ENCODE results near the gene NDUFA13.

The NDUFA13 gene

DNA sequence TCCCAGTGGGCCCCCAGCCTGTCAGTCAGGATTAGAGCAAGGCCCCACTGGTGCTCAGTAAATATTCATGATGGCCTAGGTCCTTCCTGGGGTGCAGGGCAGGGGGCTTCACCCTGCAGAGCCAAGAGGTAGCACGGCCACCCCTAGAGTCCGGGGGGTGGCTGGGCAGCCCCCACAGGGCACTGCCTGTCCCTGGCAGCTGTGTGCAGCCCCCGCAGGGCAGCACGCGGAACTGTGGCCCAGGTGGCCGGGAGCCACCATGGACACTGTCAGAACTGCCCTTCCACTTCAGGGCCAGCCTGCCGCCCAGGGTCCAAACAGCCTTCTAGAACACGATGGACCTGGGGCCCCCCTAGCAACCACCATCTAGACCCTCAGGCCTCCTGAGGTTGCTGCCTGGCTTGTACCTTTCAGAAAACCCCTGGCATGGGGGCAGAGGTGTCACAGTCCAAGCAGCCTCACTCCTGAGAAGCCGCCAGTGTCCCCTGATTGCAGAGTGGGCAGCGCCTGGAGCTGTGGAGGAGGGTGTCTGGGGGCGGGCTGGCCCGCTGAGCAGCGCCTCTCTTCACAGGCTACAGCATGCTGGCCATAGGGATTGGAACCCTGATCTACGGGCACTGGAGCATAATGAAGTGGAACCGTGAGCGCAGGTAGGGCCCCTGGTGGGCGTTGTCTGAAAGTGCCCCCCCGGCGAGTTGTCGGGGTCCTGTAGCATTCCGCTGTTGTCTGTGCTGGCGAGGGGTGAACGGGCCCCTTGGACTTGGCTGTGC is 9.8 kb downstream of the NDUFA13 start:
- no peaks in the 10 kb centered on the region for H3K4me1 ChIP-seq (ENCODE audit: low read depth, poor library complexity, severe bottlenecking)
- no peak overlapping the region for H3K27ac ChIP-seq
- no peaks in the 10 kb centered on the region for H3K27me3 ChIP-seq (ENCODE audit: insufficient read depth, low read depth)
- H3K79me2 ChIP-seq (ENCODE audit: insufficient read depth, low read depth), result peaks cover 9% of the 10 kb centered on the region; the same call in 1 of the 2 replicates
- no peak overlapping the region for H3K9ac ChIP-seq
- H4K20me1 ChIP-seq (ENCODE audit: insufficient read depth), result no peaks in the 10 kb centered on the region
- H3K36me3 ChIP-seq (ENCODE audit: insufficient read depth), result no peaks in the 10 kb centered on the region
- no peak overlapping the region for H2AFZ ChIP-seq (ENCODE audit: low read depth)
- no peak overlapping the region for H3K4me2 ChIP-seq
- no peak overlapping the region for H3K4me3 ChIP-seq (IDR thresholded peaks at IDR 0.05; ENCODE audit: insufficient read depth, low read depth, low read length)
- TF ChIP-seq, protein P1, sequence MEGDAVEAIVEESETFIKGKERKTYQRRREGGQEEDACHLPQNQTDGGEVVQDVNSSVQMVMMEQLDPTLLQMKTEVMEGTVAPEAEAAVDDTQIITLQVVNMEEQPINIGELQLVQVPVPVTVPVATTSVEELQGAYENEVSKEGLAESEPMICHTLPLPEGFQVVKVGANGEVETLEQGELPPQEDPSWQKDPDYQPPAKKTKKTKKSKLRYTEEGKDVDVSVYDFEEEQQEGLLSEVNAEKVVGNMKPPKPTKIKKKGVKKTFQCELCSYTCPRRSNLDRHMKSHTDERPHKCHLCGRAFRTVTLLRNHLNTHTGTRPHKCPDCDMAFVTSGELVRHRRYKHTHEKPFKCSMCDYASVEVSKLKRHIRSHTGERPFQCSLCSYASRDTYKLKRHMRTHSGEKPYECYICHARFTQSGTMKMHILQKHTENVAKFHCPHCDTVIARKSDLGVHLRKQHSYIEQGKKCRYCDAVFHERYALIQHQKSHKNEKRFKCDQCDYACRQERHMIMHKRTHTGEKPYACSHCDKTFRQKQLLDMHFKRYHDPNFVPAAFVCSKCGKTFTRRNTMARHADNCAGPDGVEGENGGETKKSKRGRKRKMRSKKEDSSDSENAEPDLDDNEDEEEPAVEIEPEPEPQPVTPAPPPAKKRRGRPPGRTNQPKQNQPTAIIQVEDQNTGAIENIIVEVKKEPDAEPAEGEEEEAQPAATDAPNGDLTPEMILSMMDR (conservative IDR thresholded peaks at IDR 0.05; ENCODE audit: low read depth, low read length), result no peak

DNA sequence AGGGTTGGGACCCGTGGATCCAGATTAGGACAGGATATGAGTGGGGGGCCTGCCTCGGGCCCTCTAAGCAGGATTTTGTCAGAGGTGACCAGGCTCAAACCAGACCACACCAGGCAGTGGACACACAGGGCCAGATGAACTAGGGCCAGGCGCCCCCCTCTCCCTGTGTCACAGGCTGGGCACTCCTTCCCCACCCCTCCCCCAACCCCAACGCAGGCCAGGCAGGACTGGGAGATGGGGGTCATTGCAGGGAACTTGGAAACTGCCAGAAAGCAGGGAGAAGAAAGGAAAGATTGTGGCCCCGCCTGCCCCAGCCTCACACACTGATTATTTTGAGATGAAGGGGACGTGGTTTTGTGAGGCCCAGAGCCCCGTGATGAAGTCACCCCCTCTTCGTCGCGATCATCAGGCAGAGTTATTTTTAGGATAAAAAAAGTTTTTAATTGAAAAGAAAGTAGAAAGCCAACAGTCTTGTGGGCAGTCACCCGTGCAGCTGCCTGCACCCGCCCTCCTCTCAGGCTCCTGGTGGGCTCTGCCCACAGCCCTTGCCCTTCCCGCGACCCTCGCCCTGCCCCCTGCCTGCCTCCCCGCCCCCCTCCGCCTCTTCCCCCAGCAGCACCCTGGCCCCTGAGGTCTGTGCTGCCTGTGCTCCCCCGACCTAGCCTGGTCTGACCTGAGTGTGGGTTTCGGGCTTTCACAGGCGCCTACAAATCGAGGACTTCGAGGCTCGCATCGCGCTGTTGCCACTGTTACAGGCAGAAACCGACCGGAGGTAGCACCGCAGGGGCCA is 10.8 kb downstream of the NDUFA13 start:
- TF ChIP-seq, protein P1 (conservative IDR thresholded peaks at IDR 0.05; ENCODE audit: low read depth, low read length), result no peak
- Histone ChIP-seq H3K36me3 (ENCODE audit: insufficient read depth) (no peaks in the 10 kb centered on the region), H2AFZ (ENCODE audit: low read depth) (no peak overlapping the region), H4K20me1 (ENCODE audit: insufficient read depth) (no peaks in the 10 kb centered on the region), H3K27ac (no peak overlapping the region), H3K4me2 (no peak overlapping the region), H3K79me2 (ENCODE audit: insufficient read depth, low read depth) (peaks cover 6% of the 10 kb centered on the region; the same call in 1 of the 2 replicates), H3K4me3 (IDR thresholded peaks at IDR 0.05; ENCODE audit: insufficient read depth, low read depth, low read length) (no peak overlapping the region), H3K9ac (no peak overlapping the region), H3K27me3 (ENCODE audit: insufficient read depth, low read depth) (no peaks in the 10 kb centered on the region), H3K4me1 (ENCODE audit: low read depth, poor library complexity, severe bottlenecking) (no peaks in the 10 kb centered on the region)

DNA sequence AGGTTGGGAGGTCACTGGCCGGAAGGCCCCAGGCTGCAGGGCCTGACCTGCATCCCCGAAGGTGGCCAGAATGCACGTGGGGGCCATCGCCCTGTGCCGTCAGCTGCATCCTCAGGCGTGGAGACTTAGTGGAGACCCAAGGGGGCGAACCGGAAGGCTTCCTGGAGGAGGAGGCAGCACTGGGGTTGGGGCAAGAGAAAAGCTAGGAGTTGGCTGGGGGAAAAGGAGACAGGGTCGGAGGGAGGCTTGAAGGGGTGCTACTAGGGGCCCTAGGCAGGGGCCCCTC is 11.3 kb downstream of the NDUFA13 start:
- Histone ChIP-seq H3K9ac (no peak overlapping the region), H4K20me1 (ENCODE audit: insufficient read depth) (no peaks in the 10 kb centered on the region), H3K4me1 (ENCODE audit: low read depth, poor library complexity, severe bottlenecking) (no peaks in the 10 kb centered on the region), H3K4me2 (no peak overlapping the region), H3K36me3 (ENCODE audit: insufficient read depth) (no peaks in the 10 kb centered on the region), H3K4me3 (IDR thresholded peaks at IDR 0.05; ENCODE audit: insufficient read depth, low read depth, low read length) (no peak overlapping the region), H3K79me2 (ENCODE audit: insufficient read depth, low read depth) (peaks cover 6% of the 10 kb centered on the region; the same call in 1 of the 2 replicates), H3K27me3 (ENCODE audit: insufficient read depth, low read depth) (no peaks in the 10 kb centered on the region), H2AFZ (ENCODE audit: low read depth) (no peak overlapping the region), H3K27ac (no peak overlapping the region)
- TF ChIP-seq, protein P1 (conservative IDR thresholded peaks at IDR 0.05; ENCODE audit: low read depth, low read length), result no peak

- Histone ChIP-seq H3K79me2 (ENCODE audit: insufficient read depth, low read depth) (peaks cover 6% of the 10 kb centered on the region; the same call in 1 of the 2 replicates), H3K9ac (no peak overlapping the region), H2AFZ (ENCODE audit: low read depth) (no peak overlapping the region), H3K4me3 (IDR thresholded peaks at IDR 0.05; ENCODE audit: insufficient read depth, low read depth, low read length) (no peak overlapping the region), H3K27ac (no peak overlapping the region), H3K4me1 (ENCODE audit: low read depth, poor library complexity, severe bottlenecking) (no peaks in the 10 kb centered on the region), H3K4me2 (no peak overlapping the region), H3K36me3 (ENCODE audit: insufficient read depth) (no peaks in the 10 kb centered on the region), H3K27me3 (ENCODE audit: insufficient read depth, low read depth) (no peaks in the 10 kb centered on the region), H4K20me1 (ENCODE audit: insufficient read depth) (no peaks in the 10 kb centered on the region)
- TF ChIP-seq, protein P1 (conservative IDR thresholded peaks at IDR 0.05; ENCODE audit: low read depth, low read length), result no peak
Measured at GRCh38 chr19:19527674-19528625, 11.9 kb downstream of the NDUFA13 start.

Measured in KMS-11 (cell line).